Prostate gland (tissue), 2 donors: ENCODE results near the gene TIMM10B.
"Not testable (repeated sequence)": the region's sequence is repeated elsewhere in the genome, so short reads cannot be mapped to it uniquely, and the experiment has no call there.

Source experiments
- POLR2A ChIP-seq: fragments of 450-650 bp; IDR thresholded peaks from one replicate; pipeline ENCODE4 v1.6.1; 2016; ENCODE audit warnings: antibody characterized with exemption, mild to moderate bottlenecking
- POLR2AphosphoS5 ChIP-seq: sonication (generic); formaldehyde crosslinking; IDR thresholded peaks from one replicate; pipeline ENCODE4 v1.6.1; 2017; ENCODE audit warnings: antibody characterized with exemption
- TF ChIP-seq, protein P1 (sequence below), 4 experiments: fragments of 200-600 bp in 2 of 4; fragments of 450-650 bp in 2 of 4; sonication (generic) in 2 of 4; IDR thresholded peaks; 1 replicate in 3 of 4; 2 replicates in 1 of 4; pipeline ENCODE4 v1.5.1; 2016 to 2019; ENCODE audit warnings: antibody characterized with exemption in 4 of 4, mild to moderate bottlenecking in 2 of 4, moderate library complexity in 2 of 4

DNA sequence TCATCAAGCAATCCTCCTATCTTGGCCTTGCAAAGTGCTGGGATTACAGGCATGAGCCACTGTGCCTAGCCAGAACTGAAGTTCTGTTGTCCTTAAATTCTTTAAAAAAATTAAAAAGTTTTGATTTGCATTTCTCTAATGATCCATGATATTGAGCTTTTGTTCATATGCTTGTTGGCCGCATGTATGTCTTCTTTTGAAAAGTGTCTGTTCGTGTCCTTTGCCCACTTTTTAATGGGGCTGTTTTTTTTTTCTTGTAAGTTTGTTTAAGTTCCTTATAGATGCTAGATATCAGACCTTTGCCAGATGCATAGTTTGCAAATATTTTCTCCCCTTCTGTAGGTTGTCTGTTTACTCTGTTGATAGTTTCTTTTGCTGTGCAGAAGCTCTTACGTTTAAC, 40.6 kb downstream of the TIMM10B start:
- not testable (repeated sequence) for TF ChIP-seq POLR2A, POLR2AphosphoS5
- TF ChIP-seq, protein P1, sequence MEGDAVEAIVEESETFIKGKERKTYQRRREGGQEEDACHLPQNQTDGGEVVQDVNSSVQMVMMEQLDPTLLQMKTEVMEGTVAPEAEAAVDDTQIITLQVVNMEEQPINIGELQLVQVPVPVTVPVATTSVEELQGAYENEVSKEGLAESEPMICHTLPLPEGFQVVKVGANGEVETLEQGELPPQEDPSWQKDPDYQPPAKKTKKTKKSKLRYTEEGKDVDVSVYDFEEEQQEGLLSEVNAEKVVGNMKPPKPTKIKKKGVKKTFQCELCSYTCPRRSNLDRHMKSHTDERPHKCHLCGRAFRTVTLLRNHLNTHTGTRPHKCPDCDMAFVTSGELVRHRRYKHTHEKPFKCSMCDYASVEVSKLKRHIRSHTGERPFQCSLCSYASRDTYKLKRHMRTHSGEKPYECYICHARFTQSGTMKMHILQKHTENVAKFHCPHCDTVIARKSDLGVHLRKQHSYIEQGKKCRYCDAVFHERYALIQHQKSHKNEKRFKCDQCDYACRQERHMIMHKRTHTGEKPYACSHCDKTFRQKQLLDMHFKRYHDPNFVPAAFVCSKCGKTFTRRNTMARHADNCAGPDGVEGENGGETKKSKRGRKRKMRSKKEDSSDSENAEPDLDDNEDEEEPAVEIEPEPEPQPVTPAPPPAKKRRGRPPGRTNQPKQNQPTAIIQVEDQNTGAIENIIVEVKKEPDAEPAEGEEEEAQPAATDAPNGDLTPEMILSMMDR (IDR thresholded peaks at IDR 0.05), result not testable (repeated sequence)
